Measurements from ENCODE around the gene RFPL1.

The RFPL1 gene

DNA sequence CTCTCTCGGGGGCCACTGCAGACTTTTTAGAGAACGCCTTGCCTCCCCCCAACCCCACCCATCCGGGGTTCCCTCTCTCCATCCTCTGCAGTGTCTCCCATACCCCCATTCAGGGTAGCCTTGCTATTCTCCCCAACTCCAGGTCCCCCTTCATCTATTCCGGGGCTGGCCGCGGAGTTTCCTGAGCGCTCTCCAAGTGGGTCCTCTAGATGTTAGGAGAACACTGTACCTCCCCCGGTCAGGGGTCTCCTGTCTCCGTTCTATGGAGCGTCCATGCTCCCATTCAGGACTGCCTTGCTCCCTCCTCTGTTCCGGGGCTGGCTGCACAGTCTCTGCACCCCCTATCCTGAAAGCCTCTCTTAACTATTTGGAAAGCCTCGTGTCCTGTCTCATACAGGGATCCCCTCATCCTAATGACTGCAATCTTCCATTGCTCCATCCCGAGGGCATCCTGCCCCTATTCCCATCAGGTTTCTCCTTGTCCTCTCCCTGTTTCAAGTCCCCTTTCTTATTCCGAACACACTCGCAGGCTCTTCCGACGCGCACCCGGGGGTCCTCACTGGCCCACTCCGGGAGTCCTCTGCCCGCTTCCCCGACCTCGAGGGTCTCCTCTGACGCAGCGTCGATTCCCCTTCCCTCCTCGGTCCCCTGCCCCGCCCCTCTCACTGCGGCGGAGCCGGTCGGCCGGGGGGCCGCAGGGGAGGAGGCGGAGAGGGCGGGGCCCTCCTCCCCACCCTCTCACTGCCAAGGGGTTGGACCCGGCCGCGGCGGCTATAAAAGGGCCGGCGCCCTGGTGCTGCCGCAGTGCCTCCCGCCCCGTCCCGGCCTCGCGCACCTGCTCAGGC lies 41.3 kb downstream of the RFPL1 start, which contains the start of gene NEFH:
NEFH (plus strand) TSS at position 802 of the 845 bp plus-strand sequence. CDS start 45 bp downstream, outside the sequence.
- no peaks in the 10 kb centered on the region for H3K79me1 ChIP-seq (replicated peaks; ENCODE audit: low read length, poor library complexity, severe bottlenecking)
- H2AK5ac ChIP-seq (ENCODE audit: low read length, severe bottlenecking): no peak within 1 kb of the TSS
- H3K4me3 ChIP-seq (ENCODE audit: insufficient read depth in 1 of 2, low read depth in 1 of 2, low read length in 2 of 2): peak within 1 kb of the TSS; percentile 14 to 37
- peak within 1 kb of the TSS in 1 of 2 experiments; percentile 37 for H3K18ac ChIP-seq (ENCODE audit: low read depth in 1 of 2, low read length in 2 of 2)
- peak within 1 kb of the TSS; percentile 46 for H2AFZ ChIP-seq (ENCODE audit: low read depth, low read length)
- no peak within 1 kb of the TSS for H3K14ac ChIP-seq (ENCODE audit: low read length in 2 of 2)
- H3K27me3 ChIP-seq (ENCODE audit: control insufficient read depth in 1 of 2, insufficient read depth in 1 of 2, low read length in 2 of 2): peaks cover 78% of the 10 kb centered on the region in 2 experiments
- peak within 1 kb of the TSS; percentile 14 for H3K4me2 ChIP-seq (ENCODE audit: low read length, poor library complexity, severe bottlenecking)
- WGBS: 13% methylated on average over 47 of the region's 48 CpGs
- H3K9ac ChIP-seq (ENCODE audit: low read length): no peak within 1 kb of the TSS
- H3K4ac ChIP-seq (ENCODE audit: low read depth in 1 of 2, low read length in 2 of 2): no peak within 1 kb of the TSS
- H3K9me3 ChIP-seq (ENCODE audit: control insufficient read depth, low read length): no peaks in the 10 kb centered on the region
- no peaks in the 10 kb centered on the region for H3K36me3 ChIP-seq (ENCODE audit: control insufficient read depth in 1 of 2, insufficient read depth in 2 of 2, low read depth in 1 of 2, low read length in 2 of 2)
- no peak for DNase-seq
- peak within 1 kb of the TSS in 1 of 2 experiments; percentile 34 for H3K23ac ChIP-seq (ENCODE audit: low read length in 2 of 2)
- H3K27ac ChIP-seq (ENCODE audit: low read length, poor library complexity, severe bottlenecking): no peak within 1 kb of the TSS
- no peak within 1 kb of the TSS for H2BK120ac ChIP-seq (ENCODE audit: low read depth, low read length)
- H2BK15ac ChIP-seq (ENCODE audit: low read depth, poor library complexity, severe bottlenecking): no peak within 1 kb of the TSS
- H4K91ac ChIP-seq (ENCODE audit: low read length): no peak within 1 kb of the TSS
- peaks cover 14% of the 10 kb centered on the region for H3K4me1 ChIP-seq (ENCODE audit: control insufficient read depth, insufficient read depth, low read depth, low read length)
- H2BK12ac ChIP-seq (ENCODE audit: low read length in 2 of 2): no peak within 1 kb of the TSS
- H4K8ac ChIP-seq (ENCODE audit: low read length): peak within 1 kb of the TSS; percentile 39
- H2BK5ac ChIP-seq (ENCODE audit: low read depth, low read length, poor library complexity, severe bottlenecking): no peak within 1 kb of the TSS

DNA sequence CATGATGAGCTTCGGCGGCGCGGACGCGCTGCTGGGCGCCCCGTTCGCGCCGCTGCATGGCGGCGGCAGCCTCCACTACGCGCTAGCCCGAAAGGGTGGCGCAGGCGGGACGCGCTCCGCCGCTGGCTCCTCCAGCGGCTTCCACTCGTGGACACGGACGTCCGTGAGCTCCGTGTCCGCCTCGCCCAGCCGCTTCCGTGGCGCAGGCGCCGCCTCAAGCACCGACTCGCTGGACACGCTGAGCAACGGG lies 41.8 kb downstream of the RFPL1 start:
- H3K36me3 ChIP-seq (ENCODE audit: control insufficient read depth in 1 of 2, insufficient read depth in 2 of 2, low read depth in 1 of 2, low read length in 2 of 2): no peaks in the 10 kb centered on the region
- no peak overlapping the region for H3K27ac ChIP-seq (ENCODE audit: low read length, poor library complexity, severe bottlenecking)
- no peak overlapping the region for H3K9ac ChIP-seq (ENCODE audit: low read length)
- H3K4me2 ChIP-seq (ENCODE audit: low read length, poor library complexity, severe bottlenecking): peak overlapping the region; percentile 14
- H4K8ac ChIP-seq (ENCODE audit: low read length): no peak overlapping the region
- DNase-seq: no peak
- H2BK15ac ChIP-seq (ENCODE audit: low read depth, poor library complexity, severe bottlenecking): no peak overlapping the region
- no peak overlapping the region for H2AK5ac ChIP-seq (ENCODE audit: low read length, severe bottlenecking)
- no peaks in the 10 kb centered on the region for H3K9me3 ChIP-seq (ENCODE audit: control insufficient read depth, low read length)
- WGBS: 11% methylated on average over 39 of the region's 39 CpGs
- H3K4ac ChIP-seq (ENCODE audit: low read depth in 1 of 2, low read length in 2 of 2): no peak overlapping the region
- no peaks in the 10 kb centered on the region for H3K79me1 ChIP-seq (replicated peaks; ENCODE audit: low read length, poor library complexity, severe bottlenecking)
- H3K4me1 ChIP-seq (ENCODE audit: control insufficient read depth, insufficient read depth, low read depth, low read length): peaks cover 14% of the 10 kb centered on the region
- no peak overlapping the region for H4K91ac ChIP-seq (ENCODE audit: low read length)
- no peak overlapping the region for H2AFZ ChIP-seq (ENCODE audit: low read depth, low read length)
- peaks cover 73 to 74% of the 10 kb centered on the region in 2 experiments for H3K27me3 ChIP-seq (ENCODE audit: control insufficient read depth in 1 of 2, insufficient read depth in 1 of 2, low read length in 2 of 2)
- no peak overlapping the region for H3K18ac ChIP-seq (ENCODE audit: low read depth in 1 of 2, low read length in 2 of 2)
- H3K14ac ChIP-seq (ENCODE audit: low read length in 2 of 2): no peak overlapping the region
- peak overlapping the region in 1 of 2 experiments; percentile 34 for H3K23ac ChIP-seq (ENCODE audit: low read length in 2 of 2)
- no peak overlapping the region for H2BK12ac ChIP-seq (ENCODE audit: low read length in 2 of 2)
- H2BK5ac ChIP-seq (ENCODE audit: low read depth, low read length, poor library complexity, severe bottlenecking): no peak overlapping the region
- peak overlapping the region in 1 of 2 experiments; percentile 37 for H3K4me3 ChIP-seq (ENCODE audit: insufficient read depth in 1 of 2, low read depth in 1 of 2, low read length in 2 of 2)
- H2BK120ac ChIP-seq (ENCODE audit: low read depth, low read length): no peak overlapping the region

DNA sequence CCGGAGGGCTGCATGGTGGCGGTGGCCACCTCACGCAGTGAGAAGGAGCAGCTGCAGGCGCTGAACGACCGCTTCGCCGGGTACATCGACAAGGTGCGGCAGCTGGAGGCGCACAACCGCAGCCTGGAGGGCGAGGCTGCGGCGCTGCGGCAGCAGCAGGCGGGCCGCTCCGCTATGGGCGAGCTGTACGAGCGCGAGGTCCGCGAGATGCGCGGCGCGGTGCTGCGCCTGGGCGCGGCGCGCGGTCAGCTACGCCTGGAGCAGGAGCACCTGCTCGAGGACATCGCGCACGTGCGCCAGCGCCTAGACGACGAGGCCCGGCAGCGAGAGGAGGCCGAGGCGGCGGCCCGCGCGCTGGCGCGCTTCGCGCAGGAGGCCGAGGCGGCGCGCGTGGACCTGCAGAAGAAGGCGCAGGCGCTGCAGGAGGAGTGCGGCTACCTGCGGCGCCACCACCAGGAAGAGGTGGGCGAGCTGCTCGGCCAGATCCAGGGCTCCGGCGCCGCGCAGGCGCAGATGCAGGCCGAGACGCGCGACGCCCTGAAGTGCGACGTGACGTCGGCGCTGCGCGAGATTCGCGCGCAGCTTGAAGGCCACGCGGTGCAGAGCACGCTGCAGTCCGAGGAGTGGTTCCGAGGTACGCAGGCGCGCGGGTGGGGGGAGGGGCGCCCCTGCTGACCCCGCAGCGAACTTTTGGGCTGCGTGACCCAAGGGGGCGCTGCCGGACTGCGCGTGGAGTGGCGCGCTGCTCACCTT lies 42.3 kb downstream of the RFPL1 start:
- no peak overlapping the region for H2BK5ac ChIP-seq (ENCODE audit: low read depth, low read length, poor library complexity, severe bottlenecking)
- peak; percentile 36 for DNase-seq
- H3K4me3 ChIP-seq (ENCODE audit: insufficient read depth in 1 of 2, low read depth in 1 of 2, low read length in 2 of 2): peak overlapping the region; percentile 14 to 37
- 9% methylated on average over 96 of the region's 107 CpGs for WGBS
- no peak overlapping the region for H4K91ac ChIP-seq (ENCODE audit: low read length)
- H3K14ac ChIP-seq (ENCODE audit: low read length in 2 of 2): no peak overlapping the region
- no peaks in the 10 kb centered on the region for H3K79me1 ChIP-seq (replicated peaks; ENCODE audit: low read length, poor library complexity, severe bottlenecking)
- no peaks in the 10 kb centered on the region for H3K9me3 ChIP-seq (ENCODE audit: control insufficient read depth, low read length)
- H3K27ac ChIP-seq (ENCODE audit: low read length, poor library complexity, severe bottlenecking): no peak overlapping the region
- H2BK120ac ChIP-seq (ENCODE audit: low read depth, low read length): no peak overlapping the region
- H2BK12ac ChIP-seq (ENCODE audit: low read length in 2 of 2): no peak overlapping the region
- no peak overlapping the region for H2BK15ac ChIP-seq (ENCODE audit: low read depth, poor library complexity, severe bottlenecking)
- peak overlapping the region; percentile 46 for H2AFZ ChIP-seq (ENCODE audit: low read depth, low read length)
- peak overlapping the region; percentile 39 for H4K8ac ChIP-seq (ENCODE audit: low read length)
- no peak overlapping the region for H2AK5ac ChIP-seq (ENCODE audit: low read length, severe bottlenecking)
- H3K4me1 ChIP-seq (ENCODE audit: control insufficient read depth, insufficient read depth, low read depth, low read length): peaks cover 14% of the 10 kb centered on the region
- no peak overlapping the region for H3K9ac ChIP-seq (ENCODE audit: low read length)
- H3K23ac ChIP-seq (ENCODE audit: low read length in 2 of 2): peak overlapping the region in 1 of 2 experiments; percentile 34
- peak overlapping the region in 1 of 2 experiments; percentile 37 for H3K18ac ChIP-seq (ENCODE audit: low read depth in 1 of 2, low read length in 2 of 2)
- no peak overlapping the region for H3K4me2 ChIP-seq (ENCODE audit: low read length, poor library complexity, severe bottlenecking)
- H3K36me3 ChIP-seq (ENCODE audit: control insufficient read depth in 1 of 2, insufficient read depth in 2 of 2, low read depth in 1 of 2, low read length in 2 of 2): no peaks in the 10 kb centered on the region
- H3K4ac ChIP-seq (ENCODE audit: low read depth in 1 of 2, low read length in 2 of 2): no peak overlapping the region
- H3K27me3 ChIP-seq (ENCODE audit: control insufficient read depth in 1 of 2, insufficient read depth in 1 of 2, low read length in 2 of 2): peaks cover 68 to 69% of the 10 kb centered on the region in 2 experiments
